PC-3 (cell line): ENCODE data around the gene UBR3.

Experiments used
- EZH2 ChIP-seq: fragments of 300-600 bp; sonication (generic); IDR thresholded peaks from one replicate; pipeline ENCODE4 v1.6.1; 2017; ENCODE audit warnings: antibody characterized with exemption, mild to moderate bottlenecking, low read length; ENCODE audit not compliant: unreplicated experiment
- EZH2phosphoT487 ChIP-seq: fragments of 300-600 bp; sonication (generic); IDR thresholded peaks from 2 replicates; pipeline ENCODE4 v1.6.1; 2018; ENCODE audit warnings: mild to moderate bottlenecking, antibody characterized with exemption, low read length, borderline replicate concordance
- TF ChIP-seq, protein P1 (sequence below): fragments of 300-600 bp; sonication (generic); conservative IDR thresholded peaks from 2 replicates; pipeline ENCODE4 v1.5.1; 2017; ENCODE audit warnings: antibody characterized with exemption, low read depth, mild to moderate bottlenecking, low read length

DNA sequence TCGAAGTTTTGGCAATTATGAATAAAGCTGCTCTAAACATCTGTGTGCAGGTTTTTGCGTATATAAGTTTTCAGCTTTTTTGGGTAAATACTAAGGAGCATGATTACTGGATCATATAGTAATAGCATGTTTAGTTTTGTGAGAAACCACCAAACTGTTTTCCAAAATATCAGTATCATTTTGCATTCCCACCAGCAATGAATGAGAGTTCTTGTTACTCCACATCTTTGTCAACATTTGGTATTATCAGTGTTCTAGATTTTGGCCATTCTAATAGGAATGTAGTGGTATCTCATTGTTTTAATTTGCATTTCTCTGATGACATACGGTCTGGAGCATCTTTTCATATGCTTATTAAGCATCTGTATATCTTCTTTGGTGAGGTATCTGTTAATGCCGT is 207.3 kb downstream of the UBR3 start:
- TF ChIP-seq, protein P1, sequence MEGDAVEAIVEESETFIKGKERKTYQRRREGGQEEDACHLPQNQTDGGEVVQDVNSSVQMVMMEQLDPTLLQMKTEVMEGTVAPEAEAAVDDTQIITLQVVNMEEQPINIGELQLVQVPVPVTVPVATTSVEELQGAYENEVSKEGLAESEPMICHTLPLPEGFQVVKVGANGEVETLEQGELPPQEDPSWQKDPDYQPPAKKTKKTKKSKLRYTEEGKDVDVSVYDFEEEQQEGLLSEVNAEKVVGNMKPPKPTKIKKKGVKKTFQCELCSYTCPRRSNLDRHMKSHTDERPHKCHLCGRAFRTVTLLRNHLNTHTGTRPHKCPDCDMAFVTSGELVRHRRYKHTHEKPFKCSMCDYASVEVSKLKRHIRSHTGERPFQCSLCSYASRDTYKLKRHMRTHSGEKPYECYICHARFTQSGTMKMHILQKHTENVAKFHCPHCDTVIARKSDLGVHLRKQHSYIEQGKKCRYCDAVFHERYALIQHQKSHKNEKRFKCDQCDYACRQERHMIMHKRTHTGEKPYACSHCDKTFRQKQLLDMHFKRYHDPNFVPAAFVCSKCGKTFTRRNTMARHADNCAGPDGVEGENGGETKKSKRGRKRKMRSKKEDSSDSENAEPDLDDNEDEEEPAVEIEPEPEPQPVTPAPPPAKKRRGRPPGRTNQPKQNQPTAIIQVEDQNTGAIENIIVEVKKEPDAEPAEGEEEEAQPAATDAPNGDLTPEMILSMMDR, result no peak
- no peak for TF ChIP-seq EZH2
- TF ChIP-seq EZH2phosphoT487, result no peak
